Activated CD8-positive, alpha-beta memory T cell treated with anti-CD3 and anti-CD28 coated beads, Interleukin-2, amount 50 U/mL, for 48 hours (primary cell): ENCODE measurements around the gene SCN2A.

Source experiments
- DNase-seq: peaks from one replicate; pipeline ENCODE4 v3.0.0-alpha.2; 2020

SCN2A gene

GRCh38 chr2:165428926-165429325 lies 189.7 kb downstream of the SCN2A start:
- no peak for DNase-seq

GRCh38 chr2:165431014-165431413 lies 191.8 kb downstream of the SCN2A start:
- DNase-seq, result no peak

DNA sequence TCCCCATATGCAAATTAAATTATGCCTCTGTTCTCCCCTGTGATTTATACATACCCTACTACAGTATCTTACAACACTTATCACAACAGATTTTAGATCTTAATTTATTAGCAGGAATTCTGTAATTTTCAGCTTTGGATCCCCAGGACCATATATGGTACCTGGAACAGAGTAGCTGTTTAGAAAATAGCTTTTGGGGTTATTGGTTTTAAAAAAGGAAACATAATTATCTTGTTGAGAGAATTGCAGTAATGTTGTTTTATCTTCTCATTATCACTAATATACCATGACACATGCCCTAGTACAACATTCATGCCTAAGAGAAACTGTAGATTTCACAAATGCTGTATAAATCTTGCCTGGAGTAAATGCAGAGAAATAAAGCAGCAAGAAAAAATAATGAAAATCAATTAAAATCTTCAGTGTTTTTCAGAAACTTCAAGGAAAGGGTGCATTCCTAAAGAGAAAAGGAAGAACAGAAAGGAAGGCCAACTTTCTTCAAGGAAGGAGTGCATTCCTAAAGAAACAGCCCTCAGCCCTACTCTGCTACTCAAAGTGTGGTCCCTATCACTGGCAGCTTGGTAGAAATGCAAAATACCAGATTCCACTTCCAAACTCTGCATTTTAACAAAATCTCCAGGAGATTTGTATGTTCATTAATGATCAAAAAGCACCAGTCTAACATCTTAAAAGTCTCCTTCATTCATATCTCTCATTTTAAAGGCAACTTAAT lies 193.2 kb downstream of the SCN2A start:
- no peak for DNase-seq

DNA sequence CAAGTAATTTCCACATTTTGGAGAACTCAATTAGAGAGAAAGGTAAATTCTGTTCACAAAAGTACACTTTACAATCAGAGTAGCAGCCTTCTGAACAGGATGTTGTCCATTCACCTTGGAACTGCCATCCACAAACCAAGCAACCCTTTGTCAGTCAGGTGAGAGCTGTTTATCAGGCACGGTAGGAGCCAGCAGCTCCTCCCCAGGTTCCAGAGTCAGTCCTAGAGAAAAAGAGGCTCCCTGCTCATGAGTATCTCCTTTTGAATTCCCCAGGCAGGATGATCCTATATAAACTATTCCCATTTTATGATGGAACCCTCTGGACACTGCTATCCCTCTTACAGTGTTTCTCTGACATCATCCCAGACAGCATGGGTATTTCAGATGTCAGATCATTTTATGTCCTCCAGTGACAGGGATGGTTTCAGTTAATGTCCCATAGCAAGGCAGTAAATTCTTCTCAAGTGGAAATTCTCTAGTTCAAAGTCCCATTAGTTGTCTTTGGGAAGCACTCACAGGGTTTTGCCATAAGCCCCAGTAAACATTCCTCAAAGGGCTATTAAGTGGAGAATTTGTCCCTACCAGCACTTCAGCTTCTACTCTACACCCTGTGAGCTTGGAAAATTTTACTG lies 195.8 kb downstream of the SCN2A start:
- no peak for DNase-seq

DNA sequence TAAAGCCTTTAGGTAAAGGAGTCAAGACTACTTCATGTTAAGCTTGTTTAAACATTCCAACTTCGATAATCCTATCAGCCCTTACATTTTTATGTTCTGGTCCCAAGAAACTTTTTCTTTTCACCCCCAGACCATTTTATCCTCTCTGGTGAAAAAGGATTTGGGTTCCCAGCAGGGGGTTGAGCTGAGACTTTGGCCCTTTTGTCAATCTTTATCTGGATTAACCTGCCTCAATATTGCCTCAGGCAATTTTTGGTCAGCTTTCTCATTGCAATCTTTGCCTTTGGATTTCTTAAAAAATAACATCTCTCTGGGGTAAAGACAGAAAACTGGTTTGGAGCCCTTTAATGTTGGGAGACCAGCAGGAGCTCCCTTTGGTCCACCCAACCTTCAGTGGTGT lies 196.4 kb downstream of the SCN2A start:
- no peak for DNase-seq

DNA sequence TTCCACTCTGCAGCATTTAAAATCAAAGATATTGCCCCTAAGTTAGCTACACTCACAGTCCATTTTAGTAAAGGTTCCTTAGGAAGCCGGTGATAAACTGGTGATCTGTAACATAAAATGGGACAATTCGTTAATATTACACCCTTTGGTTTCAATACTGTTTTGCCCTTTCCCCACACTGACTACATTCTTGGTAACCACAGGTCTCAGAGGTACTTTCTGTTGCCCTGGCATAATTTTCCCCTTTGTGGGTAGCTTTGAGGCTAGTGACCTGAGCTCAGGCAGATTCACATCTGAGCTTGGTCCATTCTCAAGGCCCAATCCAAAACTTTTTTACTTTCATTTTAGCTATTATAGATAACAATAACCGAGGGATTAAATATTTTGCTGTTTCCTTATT lies 197.3 kb downstream of the SCN2A start:
- DNase-seq, result no peak

DNA sequence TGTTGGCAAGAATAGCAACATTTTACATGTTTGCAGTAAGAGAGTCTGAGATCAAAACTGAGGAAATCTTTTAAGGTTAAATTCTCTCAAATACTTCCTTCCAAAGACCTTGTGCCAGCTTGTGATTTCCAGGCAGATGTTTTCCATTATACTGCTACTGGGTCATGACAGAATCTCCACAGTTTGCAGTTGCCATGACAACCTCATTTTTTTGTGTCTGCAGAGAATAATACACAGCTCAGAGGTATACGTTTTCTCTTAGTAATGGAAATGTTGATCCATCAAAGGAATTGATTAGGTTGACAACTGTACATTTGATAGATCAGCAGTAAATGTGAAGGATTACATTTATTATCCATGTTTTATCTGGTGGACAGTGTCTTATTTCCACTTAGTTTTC lies 201.2 kb downstream of the SCN2A start:
- no peak for DNase-seq
